ENCODE measurements around the gene TNNC2. TPM values are rescaled to one million over a fixed set of nuclear protein-coding genes. Genes with fewer than 3 reads are reported as not detected.
A peak's percentile ranks its signal among the peaks of the same experiment; 100 is the strongest.

The TNNC2 gene
- total RNA-seq, 1 experiment from 2014 or later: 4.6 TPM

- no peak overlapping the region for H4K91ac ChIP-seq (ENCODE audit: insufficient read length, low read depth, low read length)
- TF ChIP-seq, protein P1, sequence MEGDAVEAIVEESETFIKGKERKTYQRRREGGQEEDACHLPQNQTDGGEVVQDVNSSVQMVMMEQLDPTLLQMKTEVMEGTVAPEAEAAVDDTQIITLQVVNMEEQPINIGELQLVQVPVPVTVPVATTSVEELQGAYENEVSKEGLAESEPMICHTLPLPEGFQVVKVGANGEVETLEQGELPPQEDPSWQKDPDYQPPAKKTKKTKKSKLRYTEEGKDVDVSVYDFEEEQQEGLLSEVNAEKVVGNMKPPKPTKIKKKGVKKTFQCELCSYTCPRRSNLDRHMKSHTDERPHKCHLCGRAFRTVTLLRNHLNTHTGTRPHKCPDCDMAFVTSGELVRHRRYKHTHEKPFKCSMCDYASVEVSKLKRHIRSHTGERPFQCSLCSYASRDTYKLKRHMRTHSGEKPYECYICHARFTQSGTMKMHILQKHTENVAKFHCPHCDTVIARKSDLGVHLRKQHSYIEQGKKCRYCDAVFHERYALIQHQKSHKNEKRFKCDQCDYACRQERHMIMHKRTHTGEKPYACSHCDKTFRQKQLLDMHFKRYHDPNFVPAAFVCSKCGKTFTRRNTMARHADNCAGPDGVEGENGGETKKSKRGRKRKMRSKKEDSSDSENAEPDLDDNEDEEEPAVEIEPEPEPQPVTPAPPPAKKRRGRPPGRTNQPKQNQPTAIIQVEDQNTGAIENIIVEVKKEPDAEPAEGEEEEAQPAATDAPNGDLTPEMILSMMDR (conservative IDR thresholded peaks at IDR 0.05): no peak
- H3K27ac Mint-ChIP-seq: peak overlapping the region in 1 of 3 experiments; percentile 91; a peak in 2 of 7 replicates
- H4K5ac ChIP-seq (ENCODE audit: insufficient read length, low read depth, low read length): no peak overlapping the region
- H3K36me3 Mint-ChIP-seq (ENCODE audit: insufficient read depth in 1 of 3, low read depth in 3 of 3): peaks cover 31 to 42% (median 39%) of the 10 kb centered on the region in 3 experiments
- no peaks in the 10 kb centered on the region for H3K27me3 ChIP-seq (ENCODE audit: insufficient read depth, low read length)
- H3K9ac ChIP-seq (ENCODE audit: extremely low read depth, insufficient read length, low read length): no peak overlapping the region
- no peak overlapping the region for H2BK120ac ChIP-seq (ENCODE audit: low read depth, low read length, poor library complexity, severe bottlenecking)
- no peak overlapping the region for H2BK12ac ChIP-seq (ENCODE audit: insufficient read length, low read depth, low read length)
- peaks cover 7% of the 10 kb centered on the region for H3K23me2 ChIP-seq (ENCODE audit: insufficient read length, low read depth, low read length, poor library complexity, severe bottlenecking)
- H3K4me2 ChIP-seq (ENCODE audit: insufficient read depth, insufficient read length, low read length): no peak overlapping the region
- H3K9me3 Mint-ChIP-seq: peaks cover 0 to 3% of the 10 kb centered on the region in 2 experiments; a peak in 2 of 5 replicates
- no peaks in the 10 kb centered on the region for H4K20me1 ChIP-seq (ENCODE audit: control insufficient read depth, insufficient read depth, insufficient read length)
- no peak overlapping the region for H3K14ac ChIP-seq (ENCODE audit: insufficient read depth, low read length)
- peaks cover 10% of the 10 kb centered on the region; the same call in 1 of the 2 replicates for H3K79me2 ChIP-seq (ENCODE audit: insufficient read depth, low read length)
- no peaks in the 10 kb centered on the region for H3K9me3 ChIP-seq (ENCODE audit: control insufficient read depth, low read depth, low read length)
- no peak overlapping the region for H3T11ph ChIP-seq (ENCODE audit: low read length)
- H3K4ac ChIP-seq (ENCODE audit: low read depth, low read length): no peak overlapping the region
- no peak for DNase-seq
- H2AK5ac ChIP-seq (ENCODE audit: insufficient read length, low read length): no peak overlapping the region
- peaks cover 3% of the 10 kb centered on the region for H3K27me3 Mint-ChIP-seq (ENCODE audit: low read depth)
- H2AFZ ChIP-seq (ENCODE audit: low read length): no peak overlapping the region
- WGBS (ENCODE audit: extremely low coverage, insufficient read length, low lambda C conversion rate): no CpG with 5 or more reads among the region's 9 CpGs
- H2BK5ac ChIP-seq (ENCODE audit: insufficient read length, low read length): no peak overlapping the region
- H2BK20ac ChIP-seq (ENCODE audit: low read depth, low read length, poor library complexity, severe bottlenecking): no peak overlapping the region
- H2BK15ac ChIP-seq (ENCODE audit: low read depth, low read length): no peak overlapping the region
- H3K4me3 Mint-ChIP-seq: no peak overlapping the region
- H3K79me1 ChIP-seq (ENCODE audit: insufficient read depth, low read depth, low read length, poor library complexity, severe bottlenecking): peaks cover 3% of the 10 kb centered on the region
- H3K18ac ChIP-seq (ENCODE audit: insufficient read length, low read depth, low read length): no peak overlapping the region
- H4K8ac ChIP-seq (replicated peaks; ENCODE audit: insufficient read length, low read depth, low read length): no peak overlapping the region
- no peak overlapping the region for H3K56ac ChIP-seq (ENCODE audit: insufficient read length, low read depth, low read length)
- no peak overlapping the region for H3K27ac ChIP-seq (ENCODE audit: insufficient read length, low read depth, low read length)
- H3K4me1 ChIP-seq (ENCODE audit: insufficient read depth, low read length): no peaks in the 10 kb centered on the region
- peaks cover 17 to 22% of the 10 kb centered on the region in 2 experiments for H3K4me1 Mint-ChIP-seq
- no peak overlapping the region for H3K23ac ChIP-seq (ENCODE audit: insufficient read length, low read depth, low read length)
Observed at GRCh38 chr20:45817376-45818194, 9.5 kb downstream of the TNNC2 start.

Data from H9 (cell line).